Posterior cingulate gyrus (tissue), 11 donors: ENCODE data around the gene LTB4R.
"Not testable (repeated sequence)": the region's sequence is repeated elsewhere in the genome, so short reads cannot be mapped to it uniquely, and the experiment has no call there.

ENCODE experiments used
- DNase-seq, 10 donors: peaks; one replicate each; pipeline versions ENCODE4 v3.0.0 to v3.0.0-alpha.2; 2020 to 2021; ENCODE audit warnings: mixed read lengths in 3 of 10
- intact Hi-C: fragments of 100-400 bp; cut with DNase I; formaldehyde crosslinking; loops from one replicate; pipeline ENCODE4 v1.15.1; 2023

LTB4R gene

DNA sequence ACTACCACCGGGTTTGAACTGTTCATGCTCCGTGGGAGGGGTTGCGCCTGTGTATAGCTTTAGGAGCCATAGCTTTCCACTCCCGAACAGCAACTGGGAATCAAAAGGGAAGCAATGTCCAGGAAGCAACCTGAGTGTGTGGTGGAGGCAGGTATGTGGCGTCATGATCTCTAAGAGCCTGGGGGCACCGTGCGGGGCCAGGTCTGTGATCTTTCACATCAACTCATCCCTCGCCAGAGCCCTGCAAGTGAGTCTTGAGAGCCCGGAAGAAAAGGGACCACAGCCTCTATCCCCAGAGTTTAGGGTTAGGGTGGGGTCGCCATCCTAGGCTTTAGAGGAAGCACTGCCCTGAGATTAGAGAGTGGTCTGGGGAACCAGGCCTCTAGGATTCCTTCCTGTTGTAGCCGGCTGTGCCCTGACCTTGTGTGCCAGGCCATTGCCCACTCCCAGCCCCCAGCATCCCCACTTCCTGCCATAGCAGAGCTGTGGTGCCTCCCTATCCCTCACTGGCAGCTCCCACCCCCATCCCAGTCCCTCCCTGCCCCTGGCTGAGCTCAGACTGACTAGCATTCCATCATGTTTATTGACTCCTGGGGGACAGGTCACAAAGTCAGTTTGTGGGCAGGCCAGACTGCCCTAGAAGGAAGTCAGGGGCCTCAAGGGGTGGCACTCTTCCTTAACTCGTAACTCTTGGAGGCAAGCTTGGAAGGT is 24.3 kb downstream of the LTB4R start:
- DNase-seq, result peak in 2 of 10 donors; percentile 12 to 52
- intact Hi-C loops, result no loop called here

DNA sequence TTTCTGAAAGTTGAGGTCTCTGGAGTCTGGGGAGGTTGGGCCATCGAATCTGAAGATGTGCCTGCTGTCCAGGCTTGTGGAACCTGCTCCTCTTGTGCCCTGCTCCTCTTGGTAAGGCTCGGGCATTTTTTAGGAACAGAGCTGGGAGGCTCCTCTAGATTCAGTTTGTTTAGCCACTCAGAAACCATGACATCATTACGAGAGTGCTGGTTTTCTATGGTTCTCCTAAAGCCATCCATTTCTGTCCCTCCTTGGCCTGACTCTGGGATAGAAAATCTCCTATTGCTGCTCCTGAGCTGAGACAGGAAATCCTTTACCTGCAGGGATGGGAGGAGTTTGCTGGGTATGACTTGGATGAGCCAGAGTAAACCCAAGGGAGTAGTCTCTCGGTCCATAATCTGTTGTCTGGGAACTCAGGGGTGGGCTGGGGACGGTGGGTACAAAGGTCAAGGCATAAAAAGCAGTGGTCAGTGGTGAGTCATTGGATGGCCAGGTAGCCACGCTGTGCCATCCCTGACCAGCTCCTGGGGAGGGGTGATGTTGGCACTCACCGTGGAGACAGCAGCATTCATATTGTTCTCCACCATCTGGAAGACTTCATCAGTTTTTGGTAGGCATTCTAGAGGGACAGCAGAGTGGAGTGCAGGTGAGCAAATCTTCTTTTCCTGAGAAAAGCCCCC is 26.0 kb downstream of the LTB4R start:
- intact Hi-C loops, result no loop called here
- no peak for DNase-seq

DNA sequence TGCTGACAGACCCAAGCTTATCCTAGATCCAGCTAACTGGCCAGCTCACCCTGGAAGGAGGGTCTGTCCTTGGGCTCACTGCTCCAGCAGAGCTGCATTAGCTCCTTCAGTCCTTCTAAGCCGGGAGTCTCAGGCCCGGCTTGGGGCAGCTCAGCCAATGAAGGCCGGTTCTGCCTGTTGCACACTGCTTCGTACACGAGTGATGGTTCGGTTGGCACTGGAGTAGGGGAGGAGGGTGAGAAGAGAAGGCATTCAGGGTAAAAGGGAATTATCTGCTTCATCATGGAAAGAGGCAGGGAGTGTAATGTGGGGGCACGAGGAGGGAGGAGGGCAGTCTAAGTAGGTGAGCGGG is 26.5 kb downstream of the LTB4R start:
- peak in 1 of 10 donors; percentile 74 for DNase-seq

GRCh38 chr14:24338843-24339242 is 27.5 kb downstream of the LTB4R start:
- peak in 1 of 10 donors; percentile 76 for DNase-seq
- intact Hi-C loops, result no loop called here

More for the DNA sequence above, 26.5 kb downstream of the LTB4R start:
- intact Hi-C loops, result no loop called here

DNA sequence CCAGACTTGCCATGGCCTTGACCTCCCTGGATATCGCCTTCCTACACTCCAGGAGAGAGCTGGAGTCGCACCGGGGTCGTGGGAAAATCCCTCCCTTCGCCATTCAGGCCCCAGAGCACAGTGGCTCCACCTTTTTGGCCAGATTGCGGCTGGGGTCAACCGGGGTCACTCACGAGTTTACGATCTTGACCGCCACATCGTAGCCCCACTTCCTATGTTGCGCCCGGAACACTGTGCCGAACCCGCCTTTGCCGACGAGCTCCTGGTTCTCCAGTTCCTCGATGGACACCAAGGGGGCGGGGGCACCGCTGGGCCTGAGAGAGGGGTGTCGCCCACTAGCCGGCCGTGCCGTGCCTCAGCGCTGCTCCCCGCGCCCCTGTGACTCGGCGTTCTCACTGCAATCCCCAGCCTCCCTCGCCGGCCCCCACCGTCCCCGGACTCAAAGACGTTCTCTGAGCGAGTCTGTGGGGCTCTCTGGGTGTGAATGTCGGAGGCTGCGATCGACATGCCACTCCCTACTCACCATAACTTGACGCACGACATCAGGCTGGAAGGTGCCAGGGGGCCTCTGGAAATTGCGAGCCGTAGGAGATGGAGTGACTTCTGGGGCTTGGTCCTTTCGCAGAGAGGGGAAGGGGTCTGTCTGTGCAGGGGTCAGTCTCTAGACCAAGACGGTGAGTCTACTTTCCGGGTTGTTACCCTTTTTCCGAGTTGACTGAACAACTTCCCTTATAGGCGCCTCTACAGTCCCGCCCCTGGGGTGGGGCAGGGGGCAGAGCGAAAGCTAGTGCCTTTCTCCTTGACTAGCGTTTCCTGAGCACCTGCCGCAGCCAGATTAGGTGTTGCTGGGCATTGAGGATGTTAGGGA is 28.2 kb downstream of the LTB4R start, which contains the start of gene RIPK3:
RIPK3 (minus strand) TSS at position 708 of the 868 bp plus-strand sequence; CDS start at position 543, 165 bp downstream.
- intact Hi-C loops, result no loop called here
- DNase-seq, result peak in 2 of 10 donors; percentile 60 to 73

GRCh38 chr14:24340606-24341005 is 29.3 kb downstream of the LTB4R start:
- peak in 1 of 10 donors; percentile 29 for DNase-seq
- intact Hi-C loops, result no loop called here

- no peak for DNase-seq
- intact Hi-C loops, result no loop called here
These were observed 31.6 kb downstream of the LTB4R start for GRCh38 chr14:24342889-24343288.

DNA sequence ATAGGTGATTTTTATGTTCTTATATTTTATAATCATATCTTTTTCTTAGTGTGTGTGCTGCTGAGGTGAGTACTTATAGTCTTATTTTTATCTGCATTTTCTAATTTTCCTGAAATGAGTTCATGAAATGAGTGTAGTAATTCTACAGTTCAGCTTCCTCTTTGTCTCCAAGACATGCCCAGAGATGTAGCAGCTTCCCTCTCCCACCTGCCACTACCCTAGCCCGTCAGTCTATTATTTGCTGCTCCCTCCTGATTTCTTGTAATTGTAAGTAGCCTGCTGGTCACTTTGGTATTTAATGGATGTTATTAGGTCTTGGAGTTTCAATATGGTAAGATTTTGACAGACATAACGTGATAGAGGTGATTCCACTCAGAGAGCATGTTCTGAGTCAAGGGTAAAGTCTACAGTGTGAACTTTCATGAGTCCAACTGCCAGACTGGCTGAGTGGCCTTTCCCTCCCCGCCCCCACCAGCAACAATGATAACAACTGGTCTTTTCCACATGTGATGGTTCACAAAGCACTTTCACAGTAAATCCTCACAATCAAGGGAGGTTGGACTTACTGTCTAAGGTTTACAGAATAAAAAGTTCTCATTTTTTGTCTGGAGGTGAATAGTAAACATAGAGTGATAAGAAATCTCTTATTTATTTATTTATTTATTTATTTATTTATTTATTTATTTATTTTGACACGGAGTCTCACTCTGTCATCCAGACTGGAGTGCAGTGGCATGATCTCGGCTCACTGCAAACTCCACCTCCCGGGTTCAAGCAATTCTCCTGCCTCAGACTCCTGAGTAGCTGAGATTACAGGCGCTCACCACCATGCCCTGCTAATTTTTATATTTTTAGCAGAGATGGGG is 32.7 kb downstream of the LTB4R start:
- intact Hi-C loops, result no loop called here
- DNase-seq, result peak in 2 of 10 donors; percentile 4 to 16

- no peak for DNase-seq
- intact Hi-C loops, result no loop called here
These were observed 35.8 kb downstream of the LTB4R start for GRCh38 chr14:24347134-24347533.

DNA sequence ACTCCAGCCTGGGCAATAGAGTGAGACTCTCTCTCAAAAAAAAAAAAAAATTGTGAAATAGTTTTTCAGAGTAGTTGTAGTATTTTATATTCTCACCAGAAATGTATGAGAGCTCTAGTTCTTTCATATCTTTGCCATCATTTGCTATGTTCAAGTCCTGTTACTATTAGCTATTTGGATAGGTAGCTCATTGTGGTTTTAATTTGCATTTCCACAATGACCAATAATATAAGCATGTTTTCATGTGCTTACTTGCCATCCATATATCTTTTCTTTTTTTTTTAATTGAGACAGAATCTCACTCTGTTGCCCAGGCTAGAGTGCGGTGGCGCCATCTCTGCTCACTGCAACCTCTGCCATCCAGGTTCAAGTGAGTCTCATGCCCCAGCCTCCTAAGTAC is 36.9 kb downstream of the LTB4R start:
- intact Hi-C loops, result no loop called here
- DNase-seq, result no peak

- peak in 2 of 10 donors; percentile 6 to 20 for DNase-seq
- intact Hi-C loops, result no loop called here
These were observed 38.4 kb downstream of the LTB4R start for GRCh38 chr14:24349742-24350141.

DNA sequence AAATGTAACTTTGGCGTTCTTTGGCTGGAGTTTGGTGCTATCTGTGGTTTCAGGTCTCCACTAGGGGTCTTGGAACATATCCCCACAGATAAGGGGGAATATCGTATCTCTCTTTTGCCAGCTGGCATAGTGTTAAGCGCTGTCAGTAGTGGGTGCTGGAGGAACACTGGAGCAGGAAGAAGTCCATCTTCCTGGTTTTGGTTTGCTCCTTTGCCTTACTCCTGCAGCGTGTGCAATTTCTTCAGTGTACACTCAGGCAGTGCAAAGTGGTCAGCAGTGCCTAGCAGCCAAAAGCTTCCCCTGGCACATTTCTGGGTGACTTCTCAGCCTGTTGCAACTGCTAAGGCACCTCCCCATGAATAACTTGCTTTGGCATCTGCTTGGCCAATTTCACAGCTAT is 40.2 kb downstream of the LTB4R start:
- DNase-seq, result peak in 2 of 10 donors; percentile 4 to 16
- intact Hi-C loops, result no loop called here

DNA sequence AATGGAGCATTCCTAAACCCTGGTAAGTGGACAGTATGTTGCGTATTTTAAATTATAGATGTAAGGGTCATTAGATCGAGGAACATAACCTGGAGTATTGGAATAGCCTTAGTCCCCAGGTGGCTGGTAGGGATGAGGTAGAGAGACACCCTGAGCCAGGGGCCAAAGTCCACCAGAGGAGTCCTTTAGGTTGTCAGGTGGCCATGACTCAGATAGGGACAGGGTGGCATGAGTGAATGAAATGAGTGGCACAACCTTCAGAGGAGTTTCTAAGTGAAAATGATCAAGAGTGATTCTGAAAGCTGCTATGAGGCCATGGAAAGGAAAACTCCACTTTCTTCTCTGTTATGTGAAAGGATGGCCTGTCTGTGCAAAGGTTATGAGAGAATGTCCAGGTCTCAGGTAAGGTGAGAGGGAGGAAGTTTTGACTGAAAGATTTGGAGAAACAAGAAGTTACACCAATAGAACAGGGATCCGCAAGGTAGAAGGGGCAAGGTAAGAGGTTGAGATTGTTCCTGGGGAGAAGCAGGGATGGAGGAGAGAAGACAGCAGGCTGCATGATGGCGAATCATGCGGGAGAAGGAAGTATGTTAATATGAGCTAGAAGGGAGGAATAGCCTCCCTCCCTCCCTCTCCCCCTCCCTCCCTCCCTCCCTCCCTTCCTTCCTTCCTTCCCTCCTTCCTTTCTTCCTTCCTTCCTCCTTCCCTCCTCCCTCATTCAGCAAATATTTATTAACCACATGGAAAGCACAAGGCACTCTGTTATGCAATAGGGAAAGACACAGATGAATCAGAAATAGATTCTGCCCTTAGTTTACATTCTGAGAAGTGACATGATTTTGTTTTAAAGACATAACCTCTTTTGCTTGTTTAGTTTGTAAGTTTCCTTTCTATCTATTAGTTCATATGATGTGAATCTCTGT is 42.5 kb downstream of the LTB4R start:
- intact Hi-C loops, result no loop called here
- DNase-seq, result peak in 1 of 10 donors; percentile 12

GRCh38 chr14:24354482-24354825 is 43.2 kb downstream of the LTB4R start:
- intact Hi-C loops, result not testable (repeated sequence)

DNA sequence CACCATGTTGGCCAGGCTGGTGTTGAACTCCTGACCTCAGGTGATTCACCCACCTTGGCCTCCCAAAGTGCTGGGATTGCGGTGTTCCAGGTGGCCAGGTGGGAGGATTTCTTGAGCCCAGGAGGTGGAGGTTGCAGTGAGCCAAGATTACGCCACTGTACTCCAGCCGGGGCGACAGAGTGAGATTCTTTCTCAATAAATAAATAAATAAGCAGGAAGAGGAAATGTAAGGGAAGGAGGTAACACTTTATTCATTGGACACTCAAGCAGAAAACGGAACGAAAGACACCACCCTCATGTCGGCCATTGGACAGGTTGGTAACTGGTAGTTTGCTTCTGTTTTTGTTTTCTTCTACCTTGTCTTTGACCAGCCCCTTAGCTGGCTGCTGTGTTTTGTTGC is 43.7 kb downstream of the LTB4R start:
- peak in 2 of 10 donors; percentile 6 to 9 for DNase-seq
- intact Hi-C loops, result no loop called here

More at GRCh38 chr14:24354482-24354825, 43.2 kb downstream of the LTB4R start:
- peak in 2 of 10 donors; percentile 4 to 59 for DNase-seq

DNA sequence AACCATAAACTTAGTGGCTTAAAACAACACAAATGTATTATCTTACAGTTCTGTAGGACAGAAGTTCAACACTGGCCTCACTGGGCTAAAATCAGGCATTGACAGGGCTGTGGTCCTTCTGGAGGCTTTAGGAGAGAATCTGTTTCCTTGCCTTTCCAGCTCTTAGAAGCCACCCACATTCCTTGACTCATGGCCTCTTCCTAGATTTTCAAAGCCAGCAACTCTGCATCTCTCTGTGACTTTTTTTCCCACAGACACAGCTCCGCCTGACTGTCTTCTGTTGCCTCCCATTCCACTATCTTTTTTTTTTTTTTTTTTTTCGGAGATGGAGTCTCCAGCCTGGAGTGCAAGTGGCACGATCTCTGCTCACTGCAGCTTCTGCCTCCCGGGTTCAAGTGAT is 44.9 kb downstream of the LTB4R start:
- intact Hi-C loops, result no loop called here
- DNase-seq, result peak in 1 of 10 donors; percentile 6

GRCh38 chr14:24360281-24360680 is 49.0 kb downstream of the LTB4R start:
- intact Hi-C loops, result no loop called here
- peak in 1 of 10 donors; percentile 16 for DNase-seq

GRCh38 chr14:24361326-24361725 is 50.0 kb downstream of the LTB4R start:
- intact Hi-C loops, result no loop called here
- DNase-seq, result no peak
